HG03439 (cell line): Measurements from ENCODE around the gene RAVER1.
"Not testable (repeated sequence)": the region's sequence is repeated elsewhere in the genome, so short reads cannot be mapped to it uniquely, and the experiment has no call there.

Experiments used
- ATAC-seq: cut with Tn5 transposase; IDR thresholded peaks from one replicate; pipeline ENCODE4 v1.9.1; 2021; ENCODE audit warnings: mild to moderate bottlenecking, moderate library complexity; ENCODE audit not compliant: unreplicated experiment

The RAVER1 gene

DNA sequence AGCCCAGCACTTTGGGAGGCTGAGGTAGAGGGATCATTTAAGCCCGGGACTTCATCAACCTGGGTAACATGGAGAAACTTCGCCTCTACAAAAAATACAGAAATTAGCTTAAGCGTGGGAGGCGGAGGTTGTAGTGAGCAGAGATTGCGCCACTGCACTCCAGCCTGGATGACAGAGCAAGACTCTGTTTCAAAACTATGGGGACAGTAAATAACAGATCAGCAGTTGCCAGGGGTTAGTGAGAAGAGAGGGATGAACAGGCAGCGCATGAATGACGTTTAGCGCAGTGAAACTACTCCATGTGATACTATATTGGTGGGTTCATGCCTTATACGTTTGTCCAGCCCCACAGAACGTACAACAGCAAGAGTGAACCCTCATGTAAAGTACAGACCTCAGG, 13.2 kb upstream of the RAVER1 start:
- no peak for ATAC-seq

DNA sequence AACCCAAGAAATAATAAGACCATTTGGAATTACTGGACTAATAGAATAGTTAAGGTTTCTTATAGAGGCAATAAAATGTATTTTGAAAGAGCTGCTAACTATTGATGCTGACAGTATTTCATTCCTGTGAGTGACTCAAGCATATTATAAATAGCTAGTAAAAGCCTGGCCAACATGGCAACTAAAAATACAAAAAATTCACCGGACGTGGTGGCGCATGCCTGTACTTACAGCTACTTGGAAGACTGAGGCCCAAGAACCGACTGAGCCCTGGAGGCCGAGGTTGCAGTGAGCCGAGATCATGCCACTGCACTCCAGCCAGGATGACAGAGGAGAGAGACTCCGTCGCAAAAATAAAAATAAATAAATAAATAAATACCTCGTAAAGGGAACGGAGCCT, 11.5 kb upstream of the RAVER1 start:
- no peak for ATAC-seq

- ATAC-seq: no peak
Observed at GRCh38 chr19:10343495-10343894, 10.2 kb upstream of the RAVER1 start.

DNA sequence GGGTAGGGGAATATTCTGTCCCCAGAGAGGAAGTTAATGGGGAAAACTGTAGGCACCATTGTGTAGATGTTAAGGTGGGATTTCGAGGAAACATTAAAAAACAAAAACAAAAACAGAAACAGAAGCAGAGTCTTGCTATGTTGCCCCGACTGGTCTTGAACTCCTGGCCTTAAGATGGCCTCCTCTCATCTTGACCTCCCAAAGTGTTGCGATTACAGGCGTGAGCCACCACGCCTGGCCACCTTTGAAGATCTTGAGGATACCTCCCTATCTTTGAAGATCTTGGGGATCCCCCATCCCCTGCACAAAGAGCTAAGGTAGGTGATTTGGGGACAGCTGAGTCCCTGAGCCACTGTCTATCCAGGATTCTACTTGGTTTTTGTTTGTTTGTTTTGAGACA, 6.6 kb upstream of the RAVER1 start:
- ATAC-seq: no peak

- ATAC-seq: no peak
Observed at GRCh38 chr19:10339380-10339960, 6.1 kb upstream of the RAVER1 start, which contains the start of gene ICAM3. Gene ICAM3, minus strand, starts transcription at chr19:10339624. Its CDS starts 10 bp downstream, at chr19:10339614.

DNA sequence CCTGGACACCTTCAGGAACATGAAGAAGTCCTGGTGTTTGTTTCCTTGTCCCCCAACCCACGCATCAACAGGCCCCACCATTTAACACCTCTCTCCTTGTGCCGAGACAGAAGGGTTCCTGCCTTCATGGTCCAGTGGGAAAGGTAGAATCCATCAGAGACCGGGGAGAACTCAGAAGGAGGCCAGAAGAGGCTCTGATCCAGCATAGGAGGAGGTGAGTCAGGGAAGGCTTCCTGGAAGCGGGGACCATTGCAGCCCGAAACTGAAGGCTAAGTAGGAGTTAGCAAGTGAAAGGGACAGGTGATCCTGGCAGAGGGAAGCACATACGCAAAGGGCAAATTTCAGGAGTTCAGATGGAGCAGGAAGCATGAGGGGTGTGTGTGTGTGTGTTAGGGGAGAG, 5.6 kb upstream of the RAVER1 start:
- ATAC-seq: no peak

GRCh38 chr19:10336725-10337124, 3.4 kb upstream of the RAVER1 start:
- ATAC-seq: not testable (repeated sequence)

GRCh38 chr19:10335352-10335985, 2.1 kb upstream of the RAVER1 start:
- ATAC-seq: no peak

DNA sequence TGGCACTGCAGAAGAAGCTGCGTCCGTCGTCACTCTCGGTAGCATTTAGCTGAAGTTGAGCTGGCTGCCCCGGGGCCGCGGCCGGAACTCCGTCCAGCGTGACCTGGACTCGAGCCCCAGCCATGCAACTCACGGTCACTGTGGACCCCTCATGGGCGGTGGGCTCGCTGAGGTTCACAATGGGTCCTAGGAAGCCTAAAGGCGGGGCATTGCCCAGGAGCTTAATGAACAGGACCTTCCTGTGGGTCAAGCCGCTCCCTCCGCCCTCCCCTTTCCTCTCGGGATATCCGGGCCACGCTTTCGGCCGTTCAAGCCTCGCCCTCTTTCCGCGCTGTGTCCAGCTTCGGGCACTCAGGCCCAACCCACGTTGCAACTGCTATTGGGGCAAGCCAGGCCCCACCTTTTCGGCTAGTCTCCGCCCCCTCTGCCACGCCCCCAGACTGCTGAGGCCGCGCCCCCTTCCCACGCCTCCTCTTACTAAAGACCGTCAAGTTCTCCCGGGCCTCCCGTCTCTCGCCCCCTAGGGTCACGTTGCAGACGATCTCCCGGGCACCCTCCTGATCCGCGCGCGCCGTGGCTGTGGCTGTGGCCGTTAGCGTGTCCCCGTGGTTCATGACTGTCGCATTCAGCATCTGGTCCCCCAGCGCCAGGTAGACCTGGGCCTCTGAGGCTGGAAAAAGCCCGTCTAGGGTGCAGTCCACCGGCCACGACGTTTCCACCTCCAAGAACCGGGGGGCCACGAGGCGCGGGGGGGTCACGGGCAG, 1.4 kb upstream of the RAVER1 start:
- ATAC-seq: no peak

- ATAC-seq: no peak
Observed at GRCh38 chr19:10333758-10334587, 644 bp upstream of the RAVER1 start.

- ATAC-seq: no peak
Observed at GRCh38 chr19:10332158-10332964, 968 bp downstream of the RAVER1 start.

- ATAC-seq: no peak
Observed at GRCh38 chr19:10329555-10329954, 3.8 kb downstream of the RAVER1 start.

GRCh38 chr19:10328558-10329429, 4.5 kb downstream of the RAVER1 start:
- no peak for ATAC-seq

GRCh38 chr19:10327793-10328192, 5.5 kb downstream of the RAVER1 start:
- ATAC-seq: no peak

- ATAC-seq: no peak
Observed at GRCh38 chr19:10325732-10326131, 7.6 kb downstream of the RAVER1 start.

GRCh38 chr19:10321874-10322835, 11.2 kb downstream of the RAVER1 start:
- no peak for ATAC-seq

- no peak for ATAC-seq
Observed at GRCh38 chr19:10321417-10321797, 11.9 kb downstream of the RAVER1 start.
